Upper lobe of right lung (tissue), 1 donor: ENCODE measurements around the gene KCNH8. TPM values are rescaled to one million over a fixed set of nuclear protein-coding genes. Genes with fewer than 3 reads are reported as not detected.
A peak's percentile ranks its signal among the peaks of the same experiment; 100 is the strongest.

Source experiments
- ATAC-seq: fragments of 200-7000 bp; cut with Tn5 transposase; one replicate; pipeline ENCODE4 v1.9.1; 2020; ENCODE audit warnings: mild to moderate bottlenecking, moderate library complexity
- DNase-seq: peaks from one replicate; pipeline ENCODE4 v3.0.0-alpha.2; 2020
- H3K27ac ChIP-seq: fragments of 200-600 bp; one replicate; pipeline ENCODE4 v1.8.0; 2022
- H3K27me3 ChIP-seq: fragments of 200-600 bp; one replicate; pipeline ENCODE4 v1.8.0; 2022; ENCODE audit warnings: mild to moderate bottlenecking
- H3K36me3 ChIP-seq: fragments of 200-600 bp; one replicate; pipeline ENCODE4 v1.8.0; 2022
- H3K4me1 ChIP-seq: fragments of 200-600 bp; one replicate; pipeline ENCODE4 v1.8.0; 2022
- H3K4me3 ChIP-seq: fragments of 200-600 bp; one replicate; pipeline ENCODE4 v1.8.0; 2022; ENCODE audit warnings: mild to moderate bottlenecking
- H3K9me3 ChIP-seq: fragments of 200-600 bp; one replicate; pipeline ENCODE4 v1.8.0; 2022
- intact Hi-C: fragments of 100-400 bp; cut with DNase I; formaldehyde crosslinking; loops from one replicate; pipeline ENCODE4 v1.11.0; 2022
- total RNA-seq: library from RNA; stranded (reverse); fragmentation: NEBNext Ultra II Directional; extraction: Animal tissue kit (Norgen Biotek cat#: 25700); gene quantifications from one replicate; pipeline ENCODE4 v1.2.1, GENCODE V29; 2021
- TF ChIP-seq, protein P1 (sequence below): fragments of 200-600 bp; IDR thresholded peaks from one replicate; pipeline ENCODE4 v1.8.0; 2022; ENCODE audit warnings: antibody characterized with exemption
- donor health status: DM: no; HTN: yes; CAD: no; lungs with severe emphysema.

KCNH8 gene
- total RNA-seq, 1 donor from 2014 or later: 0.41 TPM

DNA sequence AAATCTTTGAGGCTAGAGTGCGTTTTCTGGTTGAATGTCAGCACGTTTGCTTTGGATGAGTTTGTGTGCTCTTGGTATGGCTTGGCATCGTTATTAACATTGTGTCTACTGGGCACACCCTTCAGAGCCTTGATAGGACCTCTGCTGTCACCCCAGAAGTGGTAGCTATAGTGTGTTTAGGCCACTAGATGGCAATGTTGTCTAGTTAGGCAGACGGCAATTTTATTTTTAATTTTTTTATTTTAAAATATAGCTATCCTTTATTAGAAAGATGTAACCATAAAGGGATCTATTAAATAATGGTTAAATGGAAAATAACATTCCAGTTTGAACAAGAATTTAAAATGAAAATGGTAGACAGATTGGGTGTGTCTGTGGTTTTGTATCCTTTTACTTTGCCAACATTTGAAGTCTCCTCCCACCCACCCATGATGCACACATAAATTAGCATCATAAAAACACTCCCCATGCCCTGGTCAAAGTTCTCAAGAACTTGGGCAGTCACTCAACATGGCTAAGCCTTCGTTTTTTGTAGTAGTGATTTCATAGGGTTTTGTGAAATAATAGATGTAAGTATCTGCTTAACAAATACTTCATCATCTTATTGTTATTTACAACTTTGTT, 200.7 kb downstream of the KCNH8 start:
- peak; percentile 80 for ATAC-seq

DNA sequence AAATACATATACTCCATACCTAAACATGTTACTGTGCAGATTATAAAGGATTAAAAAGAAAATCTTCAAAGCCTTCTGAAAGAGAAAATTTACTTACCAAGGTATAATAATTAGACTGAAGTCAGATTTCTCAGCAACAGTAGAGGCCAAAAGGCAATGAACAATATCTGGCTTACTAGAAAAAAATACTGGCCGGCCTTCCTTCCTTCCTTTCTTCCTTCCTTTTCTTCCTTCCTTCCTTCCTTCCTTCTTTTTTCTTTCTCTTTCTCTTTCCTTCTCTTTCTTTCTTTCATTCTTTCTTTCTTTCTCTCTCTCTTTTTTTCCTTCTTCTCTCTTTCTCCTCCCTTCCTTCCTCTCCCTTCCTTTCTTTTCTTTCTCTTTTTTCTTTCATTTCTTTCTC, 209.6 kb downstream of the KCNH8 start:
- TF ChIP-seq, protein P1, sequence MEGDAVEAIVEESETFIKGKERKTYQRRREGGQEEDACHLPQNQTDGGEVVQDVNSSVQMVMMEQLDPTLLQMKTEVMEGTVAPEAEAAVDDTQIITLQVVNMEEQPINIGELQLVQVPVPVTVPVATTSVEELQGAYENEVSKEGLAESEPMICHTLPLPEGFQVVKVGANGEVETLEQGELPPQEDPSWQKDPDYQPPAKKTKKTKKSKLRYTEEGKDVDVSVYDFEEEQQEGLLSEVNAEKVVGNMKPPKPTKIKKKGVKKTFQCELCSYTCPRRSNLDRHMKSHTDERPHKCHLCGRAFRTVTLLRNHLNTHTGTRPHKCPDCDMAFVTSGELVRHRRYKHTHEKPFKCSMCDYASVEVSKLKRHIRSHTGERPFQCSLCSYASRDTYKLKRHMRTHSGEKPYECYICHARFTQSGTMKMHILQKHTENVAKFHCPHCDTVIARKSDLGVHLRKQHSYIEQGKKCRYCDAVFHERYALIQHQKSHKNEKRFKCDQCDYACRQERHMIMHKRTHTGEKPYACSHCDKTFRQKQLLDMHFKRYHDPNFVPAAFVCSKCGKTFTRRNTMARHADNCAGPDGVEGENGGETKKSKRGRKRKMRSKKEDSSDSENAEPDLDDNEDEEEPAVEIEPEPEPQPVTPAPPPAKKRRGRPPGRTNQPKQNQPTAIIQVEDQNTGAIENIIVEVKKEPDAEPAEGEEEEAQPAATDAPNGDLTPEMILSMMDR: no peak
- no peak for ATAC-seq
- intact Hi-C loops: no loop called here

More for the DNA sequence above, 200.7 kb downstream of the KCNH8 start:
- Histone ChIP-seq H3K36me3 (no peaks in the 10 kb centered on the region), H3K9me3 (no peaks in the 10 kb centered on the region), H3K4me1 (no peaks in the 10 kb centered on the region), H3K27me3 (no peaks in the 10 kb centered on the region), H3K4me3 (no peak overlapping the region), H3K27ac (no peak overlapping the region)
- TF ChIP-seq, protein P1: peak; percentile 62
- no peak for DNase-seq
- intact Hi-C loops: no loop called here

DNA sequence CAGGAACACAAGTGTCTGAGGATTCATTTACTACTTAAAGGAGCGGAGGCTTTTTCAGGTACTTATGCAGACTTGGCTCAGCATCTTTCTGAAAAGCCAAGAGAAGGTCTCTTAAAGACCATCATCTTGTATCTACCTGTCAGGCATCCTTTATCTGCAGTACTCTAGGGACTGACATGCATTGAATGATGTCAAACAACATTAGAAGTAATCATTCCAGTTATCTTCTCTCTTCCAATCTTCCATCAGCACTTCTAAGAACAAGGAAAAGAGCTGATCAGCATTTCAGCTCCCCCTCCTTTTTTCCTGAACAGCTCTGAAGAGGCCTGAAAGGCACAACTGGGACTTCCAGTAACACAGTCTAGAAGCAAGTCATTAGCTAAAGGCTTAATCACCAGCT, 214.8 kb downstream of the KCNH8 start:
- intact Hi-C loops: no loop called here
- Histone ChIP-seq H3K27ac (no peak overlapping the region), H3K4me3 (no peak overlapping the region), H3K27me3 (no peaks in the 10 kb centered on the region), H3K9me3 (no peaks in the 10 kb centered on the region), H3K36me3 (no peaks in the 10 kb centered on the region), H3K4me1 (no peaks in the 10 kb centered on the region)
- DNase-seq: no peak
- TF ChIP-seq, protein P1: no peak
- ATAC-seq: no peak

More for the DNA sequence above, 209.6 kb downstream of the KCNH8 start:
- Histone ChIP-seq H3K4me1 (no peaks in the 10 kb centered on the region), H3K36me3 (no peaks in the 10 kb centered on the region), H3K4me3 (no peak overlapping the region), H3K27ac (no peak overlapping the region), H3K27me3 (no peaks in the 10 kb centered on the region), H3K9me3 (no peaks in the 10 kb centered on the region)
- DNase-seq: no peak

DNA sequence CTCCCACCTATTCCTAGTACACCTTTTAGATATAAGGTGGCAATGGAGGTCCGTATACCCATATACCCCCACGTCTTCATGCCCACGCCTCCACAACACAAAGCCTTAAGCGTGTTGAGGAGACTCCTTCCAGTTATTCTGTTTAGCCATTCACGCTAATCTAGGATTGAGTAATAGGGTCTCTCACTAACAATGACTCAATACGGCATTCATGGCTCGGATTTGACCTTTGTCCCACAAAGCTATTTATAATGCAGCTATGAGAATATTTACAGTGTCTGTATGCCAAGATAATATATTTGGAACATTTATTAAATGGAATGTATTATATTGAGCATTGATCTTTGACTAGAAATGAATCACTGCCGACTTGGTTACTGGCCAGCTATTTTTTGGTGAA, 215.8 kb downstream of the KCNH8 start:
- Histone ChIP-seq H3K4me1 (no peaks in the 10 kb centered on the region), H3K27ac (no peak overlapping the region), H3K27me3 (no peaks in the 10 kb centered on the region), H3K36me3 (no peaks in the 10 kb centered on the region), H3K4me3 (no peak overlapping the region), H3K9me3 (no peaks in the 10 kb centered on the region)
- intact Hi-C loops: no loop called here
- TF ChIP-seq, protein P1: no peak
- ATAC-seq: peak; percentile 49
- no peak for DNase-seq

DNA sequence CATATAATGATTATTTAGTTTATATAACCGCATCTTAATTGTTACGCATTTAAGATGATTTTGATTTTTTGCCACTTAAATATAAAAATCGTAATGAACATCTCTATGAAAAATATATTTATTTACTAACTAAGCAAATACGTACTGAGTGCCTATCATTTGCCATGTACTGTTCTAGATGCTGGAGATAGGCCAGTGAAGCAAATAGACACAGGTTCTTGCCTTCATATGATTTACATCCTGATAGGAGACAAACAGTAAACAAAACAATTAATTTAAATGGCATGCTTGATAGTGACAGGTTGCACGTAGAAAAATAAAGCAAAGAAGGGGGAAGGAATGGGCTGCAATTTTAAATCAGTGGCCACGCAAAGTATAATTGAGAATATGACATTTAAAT, 217.2 kb downstream of the KCNH8 start:
- Histone ChIP-seq H3K9me3 (no peaks in the 10 kb centered on the region), H3K27me3 (no peaks in the 10 kb centered on the region), H3K4me1 (no peaks in the 10 kb centered on the region), H3K36me3 (no peaks in the 10 kb centered on the region), H3K4me3 (no peak overlapping the region), H3K27ac (no peak overlapping the region)
- no peak for ATAC-seq
- TF ChIP-seq, protein P1: no peak
- DNase-seq: no peak
- intact Hi-C loops: no loop called here

DNA sequence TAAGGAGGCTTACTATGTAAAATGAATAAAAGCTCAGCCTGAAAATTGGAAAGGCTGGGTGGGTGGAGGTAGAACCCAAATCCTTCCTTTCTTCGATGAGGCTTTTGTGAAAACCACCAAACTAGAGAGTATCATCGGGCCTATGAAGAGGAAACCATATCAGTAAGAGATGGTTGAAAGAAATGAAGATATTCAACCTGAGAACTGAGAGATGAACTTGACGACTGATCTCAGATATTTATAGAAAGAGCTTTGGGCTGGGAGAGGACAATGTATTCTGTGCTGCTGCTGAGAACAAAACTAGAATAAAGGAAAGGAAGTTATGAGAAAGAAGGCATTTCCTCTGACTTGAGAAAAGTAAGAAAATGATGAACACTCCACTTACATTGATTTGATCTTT, 236.6 kb downstream of the KCNH8 start:
- Histone ChIP-seq H3K4me3 (no peak overlapping the region), H3K4me1 (no peaks in the 10 kb centered on the region), H3K27ac (no peak overlapping the region), H3K9me3 (no peaks in the 10 kb centered on the region), H3K27me3 (no peaks in the 10 kb centered on the region), H3K36me3 (no peaks in the 10 kb centered on the region)
- TF ChIP-seq, protein P1: no peak
- ATAC-seq (no peak), DNase-seq (no peak)
- intact Hi-C loops: no loop called here
